GM19455 (cell line): ENCODE measurements around the gene MYH13.

Experiments
- ATAC-seq: cut with Tn5 transposase; IDR thresholded peaks from one replicate; pipeline ENCODE4 v1.9.1; 2021; ENCODE audit not compliant: unreplicated experiment

The MYH13 gene

GRCh38 chr17:10349403-10349802, 23.4 kb downstream of the MYH13 start:
- no peak for ATAC-seq

GRCh38 chr17:10344816-10345215, 28.0 kb downstream of the MYH13 start:
- ATAC-seq, result no peak

GRCh38 chr17:10339051-10339450, 33.8 kb downstream of the MYH13 start:
- ATAC-seq, result no peak

- no peak for ATAC-seq
Measured at GRCh38 chr17:10337976-10338375, 34.8 kb downstream of the MYH13 start.

GRCh38 chr17:10337136-10337535, 35.7 kb downstream of the MYH13 start:
- no peak for ATAC-seq

GRCh38 chr17:10336393-10336792, 36.4 kb downstream of the MYH13 start:
- no peak for ATAC-seq

GRCh38 chr17:10332515-10332914, 40.3 kb downstream of the MYH13 start:
- ATAC-seq, result no peak

- ATAC-seq, result no peak
Measured at GRCh38 chr17:10328971-10329923, 43.6 kb downstream of the MYH13 start.

GRCh38 chr17:10328206-10328605, 44.6 kb downstream of the MYH13 start:
- no peak for ATAC-seq

GRCh38 chr17:10327640-10328039, 45.2 kb downstream of the MYH13 start:
- ATAC-seq, result peak; percentile 75

GRCh38 chr17:10325031-10325695, 47.6 kb downstream of the MYH13 start:
- no peak for ATAC-seq

- no peak for ATAC-seq
Measured at GRCh38 chr17:10323812-10324610, 48.8 kb downstream of the MYH13 start.

GRCh38 chr17:10318535-10318934, 54.3 kb downstream of the MYH13 start:
- no peak for ATAC-seq

- ATAC-seq, result no peak
Measured at GRCh38 chr17:10317543-10317834, 55.3 kb downstream of the MYH13 start.

- ATAC-seq, result no peak
Measured at GRCh38 chr17:10316801-10317542, 55.8 kb downstream of the MYH13 start.

- ATAC-seq, result no peak
Measured at GRCh38 chr17:10314329-10314728, 58.5 kb downstream of the MYH13 start.

GRCh38 chr17:10313037-10313672, 59.7 kb downstream of the MYH13 start:
- no peak for ATAC-seq

GRCh38 chr17:10311131-10311530, 61.7 kb downstream of the MYH13 start:
- no peak for ATAC-seq

- no peak for ATAC-seq
Measured at GRCh38 chr17:10309003-10309974, 63.5 kb downstream of the MYH13 start.
